CD4-positive, alpha-beta T cell (primary cell): Measurements from ENCODE around the gene RPL18. TPM values are rescaled to one million over a fixed set of nuclear protein-coding genes. Genes with fewer than 3 reads are reported as not detected.

Experiments used
- ATAC-seq: fragments of 200-7000 bp; cut with Tn5 transposase; one replicate; pipeline ENCODE4 v1.10.0; 2022; ENCODE audit warnings: mild to moderate bottlenecking; ENCODE audit not compliant: poor library complexity
- CTCF ChIA-PET: fragments of 350-600 bp; sonication (Branson Sonifier 250); formaldehyde crosslinking; loops from one replicate; lab custom pipeline; 2021; ENCODE audit warnings: antibody characterized with exemption, inconsistent platforms; lab: Charles Lee
- POLR2A ChIA-PET: fragments of 350-600 bp; sonication (Branson Sonifier 250); formaldehyde crosslinking; loops from one replicate; lab custom pipeline; 2021; ENCODE audit warnings: antibody characterized with exemption, inconsistent platforms; lab: Charles Lee
- DNase-seq, 14 experiments: peaks; one replicate each; pipeline ENCODE4 v3.0.0-alpha.2; 2013 to 2020; ENCODE audit warnings: mixed read lengths in 2 of 14
- H3K27ac ChIP-seq, 2 donors: one replicate each; pipeline versions ENCODE4 v1.5.1 to v1.7.0; 2013; ENCODE audit warnings: low read length in 2 of 2, low read depth in 1 of 2, mild to moderate bottlenecking in 1 of 2
- H3K27me3 ChIP-seq, 2 experiments: 1 replicate in 1 of 2; 2 replicates in 1 of 2; pipeline versions ENCODE4 v1.6.1 to v1.7.0; 2013; ENCODE audit warnings: low read length in 2 of 2, control low read depth in 1 of 2, mild to moderate bottlenecking in 1 of 2, moderate library complexity in 1 of 2; ENCODE audit not compliant: insufficient read depth in 2 of 2, control insufficient read depth in 1 of 2
- H3K36me3 ChIP-seq: one replicate; pipeline ENCODE4 v1.6.1; 2013; ENCODE audit warnings: low read length, control low read depth; ENCODE audit not compliant: insufficient read depth
- H3K4me1 ChIP-seq: one replicate; pipeline ENCODE4 v1.6.1; 2013; ENCODE audit warnings: low read length, control low read depth; ENCODE audit not compliant: insufficient read depth
- H3K4me3 ChIP-seq: one replicate; pipeline ENCODE4 v1.5.1; 2013; ENCODE audit warnings: mild to moderate bottlenecking, low read length, moderate library complexity
- H3K9me3 ChIP-seq, 2 experiments: 1 replicate in 1 of 2; 2 replicates in 1 of 2; pipeline versions ENCODE4 v1.6.1 to v1.7.0; 2013; ENCODE audit warnings: low read length in 2 of 2, mild to moderate bottlenecking in 2 of 2, control low read depth in 1 of 2, moderate library complexity in 1 of 2; ENCODE audit not compliant: control insufficient read depth in 1 of 2, insufficient read depth in 1 of 2
- H3K27ac Mint-ChIP-seq: one replicate; pipeline ENCODE4 v1.8.0; 2020; ENCODE audit warnings: mixed read lengths
- H3K27me3 Mint-ChIP-seq: one replicate; pipeline ENCODE4 v1.8.0; 2021; ENCODE audit warnings: mixed read lengths
- H3K36me3 Mint-ChIP-seq: one replicate; pipeline ENCODE4 v1.8.0; 2021; ENCODE audit warnings: low read depth, mixed read lengths
- H3K4me1 Mint-ChIP-seq: one replicate; pipeline ENCODE4 v1.8.0; 2021; ENCODE audit warnings: low read depth, mixed read lengths
- H3K4me3 Mint-ChIP-seq: one replicate; pipeline ENCODE4 v1.8.0; 2020; ENCODE audit warnings: mild to moderate bottlenecking, mixed read lengths
- H3K9me3 Mint-ChIP-seq: one replicate; pipeline ENCODE4 v1.8.0; 2020; ENCODE audit warnings: mixed read lengths
- intact Hi-C, 2 experiments: fragments of 100-400 bp; cut with DNase I in 1 of 2; cut with micrococcal nuclease in 1 of 2; formaldehyde crosslinking; loops; one replicate each; pipeline versions ENCODE4 v1.15.1 to v1.9.0; 2023 to 2025; cut with DNase I, micrococcal nuclease
- total RNA-seq, 174 experiments: library from RNA in 2 of 174; stranded (reverse) in 2 of 174; gene quantifications; one replicate each; pipeline ENCODE4 v1.2.3 and lab custom pipeline; 2021 to 2026
- TF ChIP-seq, protein P1 (sequence below): fragments of 200-600 bp; IDR thresholded peaks from one replicate; pipeline ENCODE4 v1.8.0; 2022; ENCODE audit warnings: antibody characterized with exemption, mild to moderate bottlenecking

The RPL18 gene
- total RNA-seq, 2 experiments from 2014 or later: 2,820 to 2,913 TPM

- Mint-ChIP-seq H3K36me3 (peaks cover 68% of the 10 kb centered on the region), H3K27ac (peak overlapping the region; percentile 70), H3K27me3 (no peaks in the 10 kb centered on the region), H3K4me1 (peaks cover 41% of the 10 kb centered on the region), H3K4me3 (no peak overlapping the region), H3K9me3 (no peaks in the 10 kb centered on the region)
- Histone ChIP-seq H3K4me1 (peaks cover 50% of the 10 kb centered on the region), H3K27me3 (no peaks in the 10 kb centered on the region), H3K4me3 (no peak overlapping the region), H3K9me3 (no peaks in the 10 kb centered on the region), H3K27ac (peak overlapping the region in 1 of 2 donors; percentile 35), H3K36me3 (peaks cover 51% of the 10 kb centered on the region)
- ATAC-seq (no peak), DNase-seq (peak in 1 of 14 experiments; percentile 6)
- intact Hi-C loops: loop anchor here in 1 of 2 experiments (10.0 kb wide), 1 partner anchor 1244 kb away; the partner anchor contains the start of genes AKT1S1 and TBC1D17
- ChIA-PET POLR2A (interaction anchor here (2.0 to 5.0 kb wide), 2 partner anchors 12 to 14 kb away, joined by 13 to 33 read pairs; partner anchors contain the start of genes CA11, RPL18 and SPHK2), CTCF (no interaction called here)
- TF ChIP-seq, protein P1, sequence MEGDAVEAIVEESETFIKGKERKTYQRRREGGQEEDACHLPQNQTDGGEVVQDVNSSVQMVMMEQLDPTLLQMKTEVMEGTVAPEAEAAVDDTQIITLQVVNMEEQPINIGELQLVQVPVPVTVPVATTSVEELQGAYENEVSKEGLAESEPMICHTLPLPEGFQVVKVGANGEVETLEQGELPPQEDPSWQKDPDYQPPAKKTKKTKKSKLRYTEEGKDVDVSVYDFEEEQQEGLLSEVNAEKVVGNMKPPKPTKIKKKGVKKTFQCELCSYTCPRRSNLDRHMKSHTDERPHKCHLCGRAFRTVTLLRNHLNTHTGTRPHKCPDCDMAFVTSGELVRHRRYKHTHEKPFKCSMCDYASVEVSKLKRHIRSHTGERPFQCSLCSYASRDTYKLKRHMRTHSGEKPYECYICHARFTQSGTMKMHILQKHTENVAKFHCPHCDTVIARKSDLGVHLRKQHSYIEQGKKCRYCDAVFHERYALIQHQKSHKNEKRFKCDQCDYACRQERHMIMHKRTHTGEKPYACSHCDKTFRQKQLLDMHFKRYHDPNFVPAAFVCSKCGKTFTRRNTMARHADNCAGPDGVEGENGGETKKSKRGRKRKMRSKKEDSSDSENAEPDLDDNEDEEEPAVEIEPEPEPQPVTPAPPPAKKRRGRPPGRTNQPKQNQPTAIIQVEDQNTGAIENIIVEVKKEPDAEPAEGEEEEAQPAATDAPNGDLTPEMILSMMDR: no peak
Measured at GRCh38 chr19:48631225-48631624, 12.2 kb upstream of the RPL18 start.

GRCh38 chr19:48630296-48631063 is 11.5 kb upstream of the RPL18 start:
- H3K4me3 ChIP-seq: no peak overlapping the region
- DNase-seq: peak in 1 of 14 experiments; percentile 44
- Mint-ChIP-seq H3K27me3 (no peaks in the 10 kb centered on the region), H3K27ac (peak overlapping the region; percentile 73), H3K36me3 (peaks cover 63% of the 10 kb centered on the region), H3K4me1 (peaks cover 39% of the 10 kb centered on the region), H3K4me3 (no peak overlapping the region), H3K9me3 (no peaks in the 10 kb centered on the region)
- peaks cover 50% of the 10 kb centered on the region for H3K4me1 ChIP-seq
- intact Hi-C loops: loop anchor here in 1 of 2 experiments (10.0 kb wide), 1 partner anchor 1244 kb away; the partner anchor contains the start of genes AKT1S1 and TBC1D17
- TF ChIP-seq, protein P1: no peak
- ATAC-seq: no peak
- POLR2A ChIA-PET: interaction anchor here (1.1 to 5.0 kb wide), 3 partner anchors 8 to 15 kb away, joined by 5 to 33 read pairs (median 13); partner anchors contain the start of genes CA11, RPL18 and SPHK2
- H3K27ac ChIP-seq: no peak overlapping the region
- peaks cover 53% of the 10 kb centered on the region for H3K36me3 ChIP-seq
- no peaks in the 10 kb centered on the region for H3K9me3 ChIP-seq
- CTCF ChIA-PET: no interaction called here
- no peaks in the 10 kb centered on the region for H3K27me3 ChIP-seq

DNA sequence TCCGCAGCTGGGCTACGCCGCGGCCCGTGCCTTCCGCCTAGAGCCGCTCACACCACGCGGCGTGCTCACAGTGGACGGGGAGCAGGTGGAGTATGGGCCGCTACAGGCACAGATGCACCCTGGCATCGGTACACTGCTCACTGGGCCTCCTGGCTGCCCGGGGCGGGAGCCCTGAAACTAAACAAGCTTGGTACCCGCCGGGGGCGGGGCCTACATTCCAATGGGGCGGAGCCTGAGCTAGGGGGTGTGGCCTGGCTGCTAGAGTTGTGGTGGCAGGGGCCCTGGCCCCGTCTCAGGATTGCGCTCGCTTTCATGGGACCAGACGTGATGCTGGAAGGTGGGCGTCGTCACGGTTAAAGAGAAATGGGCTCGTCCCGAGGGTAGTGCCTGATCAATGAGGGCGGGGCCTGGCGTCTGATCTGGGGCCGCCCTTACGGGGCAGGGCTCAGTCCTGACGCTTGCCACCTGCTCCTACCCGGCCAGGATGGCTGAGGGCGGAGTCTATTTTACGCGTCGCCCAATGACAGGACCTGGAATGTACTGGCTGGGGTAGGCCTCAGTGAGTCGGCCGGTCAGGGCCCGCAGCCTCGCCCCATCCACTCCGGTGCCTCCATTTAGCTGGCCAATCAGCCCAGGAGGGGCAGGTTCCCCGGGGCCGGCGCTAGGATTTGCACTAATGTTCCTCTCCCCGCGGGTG is 10.8 kb upstream of the RPL18 start:
- intact Hi-C loops: loop anchor here in 1 of 2 experiments (10.0 kb wide), 2 partner anchors 365 to 1245 kb away; partner anchors contain the start of genes AKT1S1, GYS1, RUVBL2 and TBC1D17
- TF ChIP-seq, protein P1: no peak
- Mint-ChIP-seq H3K4me3 (peak overlapping the region; percentile 42), H3K27me3 (no peaks in the 10 kb centered on the region), H3K4me1 (peaks cover 40% of the 10 kb centered on the region), H3K36me3 (peaks cover 58% of the 10 kb centered on the region), H3K9me3 (no peaks in the 10 kb centered on the region), H3K27ac (peak overlapping the region; percentile 73)
- Histone ChIP-seq H3K4me3 (no peak overlapping the region), H3K27ac (no peak overlapping the region), H3K4me1 (peaks cover 46% of the 10 kb centered on the region), H3K9me3 (no peaks in the 10 kb centered on the region), H3K27me3 (no peaks in the 10 kb centered on the region), H3K36me3 (peaks cover 53% of the 10 kb centered on the region)
- DNase-seq (peak in 2 of 14 experiments; percentile 27 to 64), ATAC-seq (peak; percentile 9)
- ChIA-PET CTCF (no interaction called here), POLR2A (interaction anchor here (1.1 to 5.0 kb wide), 3 partner anchors 8 to 16 kb away, joined by 5 to 33 read pairs (median 13); partner anchors contain the start of genes CA11, RPL18 and SPHK2)
